GM12874 (cell line): ENCODE results near the gene EFNA3.

Source experiments
- TF ChIP-seq, protein P1 (sequence below): IDR thresholded peaks from 2 replicates; pipeline ENCODE4 v1.5.1; 2011; ENCODE audit warnings: low read depth, mild to moderate bottlenecking, control low read depth, low read length, moderate library complexity; ENCODE audit not compliant: insufficient read depth

Gene EFNA3

DNA sequence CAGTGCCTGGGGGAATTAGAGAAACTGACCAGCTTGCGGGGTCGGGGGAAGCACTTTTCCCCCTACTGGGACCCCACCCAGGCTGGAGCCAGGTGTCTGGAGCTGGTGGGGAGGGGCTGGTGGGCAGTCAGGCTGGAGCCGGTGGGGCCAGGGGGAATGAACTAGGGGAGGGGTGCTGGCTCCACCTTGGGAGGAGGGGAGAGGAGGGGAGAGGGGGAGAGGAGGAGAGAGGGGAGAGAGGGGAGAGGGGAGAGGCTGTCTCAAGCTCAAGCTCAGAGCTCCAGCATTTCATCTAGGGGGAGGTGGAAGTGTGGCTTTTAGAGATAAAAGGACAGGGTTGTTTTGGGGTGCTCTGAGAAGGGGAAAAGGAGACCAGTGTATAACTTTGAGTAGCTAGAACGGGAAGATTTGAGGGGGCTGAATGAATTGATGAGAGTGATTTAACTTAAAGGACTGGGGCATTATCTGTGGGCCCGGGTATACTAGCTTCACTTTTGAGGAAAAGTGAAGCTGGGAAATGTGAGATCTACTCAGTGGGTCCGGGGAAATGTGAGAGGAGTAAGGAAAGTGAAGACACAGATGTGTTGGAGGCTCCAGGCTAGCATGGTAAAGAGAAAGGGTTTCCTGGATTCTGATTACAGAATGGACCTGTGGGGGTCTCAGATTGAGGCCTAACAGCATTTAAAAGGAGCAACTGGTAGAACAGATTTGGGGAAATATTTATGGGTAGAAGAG lies 51.8 kb downstream of the EFNA3 start:
- TF ChIP-seq, protein P1, sequence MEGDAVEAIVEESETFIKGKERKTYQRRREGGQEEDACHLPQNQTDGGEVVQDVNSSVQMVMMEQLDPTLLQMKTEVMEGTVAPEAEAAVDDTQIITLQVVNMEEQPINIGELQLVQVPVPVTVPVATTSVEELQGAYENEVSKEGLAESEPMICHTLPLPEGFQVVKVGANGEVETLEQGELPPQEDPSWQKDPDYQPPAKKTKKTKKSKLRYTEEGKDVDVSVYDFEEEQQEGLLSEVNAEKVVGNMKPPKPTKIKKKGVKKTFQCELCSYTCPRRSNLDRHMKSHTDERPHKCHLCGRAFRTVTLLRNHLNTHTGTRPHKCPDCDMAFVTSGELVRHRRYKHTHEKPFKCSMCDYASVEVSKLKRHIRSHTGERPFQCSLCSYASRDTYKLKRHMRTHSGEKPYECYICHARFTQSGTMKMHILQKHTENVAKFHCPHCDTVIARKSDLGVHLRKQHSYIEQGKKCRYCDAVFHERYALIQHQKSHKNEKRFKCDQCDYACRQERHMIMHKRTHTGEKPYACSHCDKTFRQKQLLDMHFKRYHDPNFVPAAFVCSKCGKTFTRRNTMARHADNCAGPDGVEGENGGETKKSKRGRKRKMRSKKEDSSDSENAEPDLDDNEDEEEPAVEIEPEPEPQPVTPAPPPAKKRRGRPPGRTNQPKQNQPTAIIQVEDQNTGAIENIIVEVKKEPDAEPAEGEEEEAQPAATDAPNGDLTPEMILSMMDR, result no peak

- TF ChIP-seq, protein P1, result no peak
Measured at GRCh38 chr1:155131285-155131684, 52.6 kb downstream of the EFNA3 start.

- TF ChIP-seq, protein P1, result no peak
Measured at GRCh38 chr1:155131856-155132255, 53.2 kb downstream of the EFNA3 start.

DNA sequence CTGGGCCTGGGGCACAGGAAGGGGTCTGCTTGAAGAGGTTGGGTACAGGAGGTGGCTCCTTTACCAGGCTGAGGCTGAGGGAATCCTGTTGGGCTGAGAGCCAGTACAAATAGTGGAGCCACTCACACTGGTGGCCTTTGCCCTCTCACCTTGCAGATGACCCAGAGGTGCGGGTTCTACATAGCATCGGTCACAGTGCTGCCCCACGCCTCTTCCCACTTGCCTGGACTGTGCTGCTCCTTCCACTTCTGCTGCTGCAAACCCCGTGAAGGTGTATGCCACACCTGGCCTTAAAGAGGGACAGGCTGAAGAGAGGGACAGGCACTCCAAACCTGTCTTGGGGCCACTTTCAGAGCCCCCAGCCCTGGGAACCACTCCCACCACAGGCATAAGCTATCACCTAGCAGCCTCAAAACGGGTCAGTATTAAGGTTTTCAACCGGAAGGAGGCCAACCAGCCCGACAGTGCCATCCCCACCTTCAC lies 55.2 kb downstream of the EFNA3 start:
- TF ChIP-seq, protein P1, result no peak

DNA sequence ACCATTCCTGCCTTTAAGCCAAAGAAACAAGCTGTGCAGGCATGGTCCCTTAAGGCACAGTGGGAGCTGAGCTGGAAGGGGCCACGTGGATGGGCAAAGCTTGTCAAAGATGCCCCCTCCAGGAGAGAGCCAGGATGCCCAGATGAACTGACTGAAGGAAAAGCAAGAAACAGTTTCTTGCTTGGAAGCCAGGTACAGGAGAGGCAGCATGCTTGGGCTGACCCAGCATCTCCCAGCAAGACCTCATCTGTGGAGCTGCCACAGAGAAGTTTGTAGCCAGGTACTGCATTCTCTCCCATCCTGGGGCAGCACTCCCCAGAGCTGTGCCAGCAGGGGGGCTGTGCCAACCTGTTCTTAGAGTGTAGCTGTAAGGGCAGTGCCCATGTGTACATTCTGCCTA lies 55.7 kb downstream of the EFNA3 start:
- TF ChIP-seq, protein P1, result no peak

DNA sequence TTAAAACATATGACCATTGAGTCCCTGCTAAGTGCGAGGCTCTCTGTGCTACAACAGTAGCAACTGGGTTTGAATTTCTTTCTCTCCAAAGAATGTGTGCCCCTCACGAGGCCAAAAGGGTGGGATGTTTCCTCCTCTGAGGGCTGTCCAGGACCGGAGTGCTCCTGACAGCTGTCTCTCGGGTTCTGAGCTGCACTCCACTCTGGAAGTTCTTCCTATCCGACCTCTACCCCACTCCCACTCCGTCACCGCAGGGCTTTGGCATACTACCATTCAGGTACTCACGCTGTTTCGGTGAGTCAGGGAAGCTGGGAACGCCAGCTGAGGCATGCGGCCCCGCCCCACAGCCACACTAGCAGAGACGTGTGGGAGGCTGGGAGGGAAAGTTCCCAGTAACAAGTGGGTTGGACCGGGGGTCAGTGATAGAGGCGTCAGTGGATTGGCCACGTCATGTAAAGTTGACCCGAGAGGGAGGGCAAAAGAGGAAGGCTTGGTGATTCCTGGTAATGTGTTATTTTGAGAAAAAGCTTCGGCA lies 56.3 kb downstream of the EFNA3 start:
- TF ChIP-seq, protein P1, result no peak

- TF ChIP-seq, protein P1, result no peak
Measured at GRCh38 chr1:155135415-155136028, 56.9 kb downstream of the EFNA3 start, which contains the start of gene SLC50A1. Gene SLC50A1, plus strand, starts transcription at chr1:155135852. Its CDS starts 60 bp downstream, at chr1:155135912.
